GM21381 (cell line): ENCODE results near the gene PTTG1.
A peak's percentile ranks its signal among the peaks of the same experiment; 100 is the strongest.

Experiments used
- ATAC-seq: cut with Tn5 transposase; IDR thresholded peaks from one replicate; pipeline ENCODE4 v1.9.1; 2021; ENCODE audit warnings: mild to moderate bottlenecking, moderate library complexity; ENCODE audit not compliant: unreplicated experiment

PTTG1 gene

GRCh38 chr5:160452795-160453194 is 31.1 kb downstream of the PTTG1 start:
- ATAC-seq: no peak

- no peak for ATAC-seq
Observed at GRCh38 chr5:160453751-160454150, 32.1 kb downstream of the PTTG1 start.

GRCh38 chr5:160455600-160455999 is 33.9 kb downstream of the PTTG1 start:
- ATAC-seq: no peak

- ATAC-seq: no peak
Observed at GRCh38 chr5:160456480-160457177, 35.0 kb downstream of the PTTG1 start.

GRCh38 chr5:160457252-160457651 is 35.6 kb downstream of the PTTG1 start:
- no peak for ATAC-seq

GRCh38 chr5:160458806-160459800 is 37.4 kb downstream of the PTTG1 start:
- ATAC-seq: peak; percentile 69

- no peak for ATAC-seq
Observed at GRCh38 chr5:160460377-160461049, 38.9 kb downstream of the PTTG1 start.

- ATAC-seq: no peak
Observed at GRCh38 chr5:160461378-160461777, 39.7 kb downstream of the PTTG1 start.

GRCh38 chr5:160462167-160462566 is 40.5 kb downstream of the PTTG1 start:
- ATAC-seq: no peak

GRCh38 chr5:160463227-160463626 is 41.6 kb downstream of the PTTG1 start:
- no peak for ATAC-seq

- ATAC-seq: no peak
Observed at GRCh38 chr5:160463740-160464465, 42.2 kb downstream of the PTTG1 start.

- no peak for ATAC-seq
Observed at GRCh38 chr5:160464466-160464797, 42.8 kb downstream of the PTTG1 start.

- no peak for ATAC-seq
Observed at GRCh38 chr5:160466116-160466515, 44.5 kb downstream of the PTTG1 start.

- ATAC-seq: no peak
Observed at GRCh38 chr5:160466889-160467554, 45.4 kb downstream of the PTTG1 start.

GRCh38 chr5:160467555-160468362 is 46.1 kb downstream of the PTTG1 start:
- ATAC-seq: peak; percentile 92

GRCh38 chr5:160468363-160468975 is 46.8 kb downstream of the PTTG1 start:
- ATAC-seq: no peak

GRCh38 chr5:160469156-160470144 is 47.8 kb downstream of the PTTG1 start:
- no peak for ATAC-seq
